ENCODE measurements around the gene PI4K2A.

The PI4K2A gene

DNA sequence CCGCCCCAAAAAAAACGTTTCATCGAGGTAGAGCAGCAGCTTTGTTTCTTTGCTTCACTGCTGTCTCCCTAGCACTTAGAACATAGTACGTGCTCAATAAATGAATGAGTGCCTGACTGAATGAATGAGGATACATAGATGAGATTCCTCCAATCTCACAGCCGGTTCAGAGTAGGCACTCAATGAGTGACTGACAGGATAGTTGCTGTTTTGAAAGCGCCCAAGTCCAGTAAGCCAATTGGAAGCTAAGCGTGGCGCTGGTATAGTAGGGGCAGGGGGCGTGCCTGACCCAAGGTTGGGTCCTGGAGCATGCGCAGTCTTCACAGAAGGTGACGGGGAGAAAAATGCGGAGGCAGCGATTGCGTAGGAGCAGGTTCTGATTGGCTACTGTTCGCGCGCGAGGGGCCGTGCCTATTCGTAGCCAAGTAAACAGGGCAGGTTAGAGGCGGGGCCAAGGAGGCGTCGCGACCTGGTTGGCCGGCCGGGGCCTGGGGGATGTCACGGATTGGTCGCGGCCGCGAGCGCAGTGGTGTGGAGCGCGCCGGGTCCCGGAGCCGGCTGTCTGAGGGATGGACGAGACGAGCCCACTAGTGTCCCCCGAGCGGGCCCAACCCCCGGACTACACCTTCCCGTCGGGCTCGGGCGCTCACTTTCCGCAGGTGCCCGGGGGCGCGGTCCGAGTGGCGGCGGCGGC, at the start of gene PI4K2A:
PI4K2A (plus strand) TSS at position 498 of the 694 bp plus-strand sequence; CDS start at position 570, 72 bp downstream.
- TF ChIP-seq EZH2phosphoT487 (IDR thresholded peaks at IDR 0.05; ENCODE audit: low read depth) = no peak
- TF ChIP-seq, protein P1, sequence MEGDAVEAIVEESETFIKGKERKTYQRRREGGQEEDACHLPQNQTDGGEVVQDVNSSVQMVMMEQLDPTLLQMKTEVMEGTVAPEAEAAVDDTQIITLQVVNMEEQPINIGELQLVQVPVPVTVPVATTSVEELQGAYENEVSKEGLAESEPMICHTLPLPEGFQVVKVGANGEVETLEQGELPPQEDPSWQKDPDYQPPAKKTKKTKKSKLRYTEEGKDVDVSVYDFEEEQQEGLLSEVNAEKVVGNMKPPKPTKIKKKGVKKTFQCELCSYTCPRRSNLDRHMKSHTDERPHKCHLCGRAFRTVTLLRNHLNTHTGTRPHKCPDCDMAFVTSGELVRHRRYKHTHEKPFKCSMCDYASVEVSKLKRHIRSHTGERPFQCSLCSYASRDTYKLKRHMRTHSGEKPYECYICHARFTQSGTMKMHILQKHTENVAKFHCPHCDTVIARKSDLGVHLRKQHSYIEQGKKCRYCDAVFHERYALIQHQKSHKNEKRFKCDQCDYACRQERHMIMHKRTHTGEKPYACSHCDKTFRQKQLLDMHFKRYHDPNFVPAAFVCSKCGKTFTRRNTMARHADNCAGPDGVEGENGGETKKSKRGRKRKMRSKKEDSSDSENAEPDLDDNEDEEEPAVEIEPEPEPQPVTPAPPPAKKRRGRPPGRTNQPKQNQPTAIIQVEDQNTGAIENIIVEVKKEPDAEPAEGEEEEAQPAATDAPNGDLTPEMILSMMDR (IDR thresholded peaks at IDR 0.05; ENCODE audit: low read depth, low read length) = no peak
- H3K4me1 ChIP-seq (ENCODE audit: low read length) = peaks cover 17% of the 10 kb centered on the region
- H3K4me3 ChIP-seq (ENCODE audit: low read length) = peak within 1 kb of the TSS; percentile 99
- peaks cover 7% of the 10 kb centered on the region; the same call in 1 of the 2 replicates for H4K20me1 ChIP-seq (ENCODE audit: insufficient read depth, low read length)
- H2AFZ ChIP-seq (ENCODE audit: low read depth, low read length) = peak within 1 kb of the TSS; percentile 70; the same call in 1 of the 2 replicates
- H3K79me2 ChIP-seq (ENCODE audit: low read length) = peaks cover 36% of the 10 kb centered on the region
- H3K27ac ChIP-seq (ENCODE audit: low read length) = peak within 1 kb of the TSS; percentile 79
- no peaks in the 10 kb centered on the region for H3K27me3 ChIP-seq (ENCODE audit: low read depth, low read length)
- H3K4me2 ChIP-seq (ENCODE audit: low read length) = peak within 1 kb of the TSS; percentile 71
- peak within 1 kb of the TSS; percentile 94 for H3K9ac ChIP-seq (ENCODE audit: low read length)
- H3K9me3 ChIP-seq (ENCODE audit: insufficient read depth, low read length) = no peaks in the 10 kb centered on the region
- peaks cover 13% of the 10 kb centered on the region for H3K36me3 ChIP-seq (replicated peaks; ENCODE audit: low read depth, low read length)

DNA sequence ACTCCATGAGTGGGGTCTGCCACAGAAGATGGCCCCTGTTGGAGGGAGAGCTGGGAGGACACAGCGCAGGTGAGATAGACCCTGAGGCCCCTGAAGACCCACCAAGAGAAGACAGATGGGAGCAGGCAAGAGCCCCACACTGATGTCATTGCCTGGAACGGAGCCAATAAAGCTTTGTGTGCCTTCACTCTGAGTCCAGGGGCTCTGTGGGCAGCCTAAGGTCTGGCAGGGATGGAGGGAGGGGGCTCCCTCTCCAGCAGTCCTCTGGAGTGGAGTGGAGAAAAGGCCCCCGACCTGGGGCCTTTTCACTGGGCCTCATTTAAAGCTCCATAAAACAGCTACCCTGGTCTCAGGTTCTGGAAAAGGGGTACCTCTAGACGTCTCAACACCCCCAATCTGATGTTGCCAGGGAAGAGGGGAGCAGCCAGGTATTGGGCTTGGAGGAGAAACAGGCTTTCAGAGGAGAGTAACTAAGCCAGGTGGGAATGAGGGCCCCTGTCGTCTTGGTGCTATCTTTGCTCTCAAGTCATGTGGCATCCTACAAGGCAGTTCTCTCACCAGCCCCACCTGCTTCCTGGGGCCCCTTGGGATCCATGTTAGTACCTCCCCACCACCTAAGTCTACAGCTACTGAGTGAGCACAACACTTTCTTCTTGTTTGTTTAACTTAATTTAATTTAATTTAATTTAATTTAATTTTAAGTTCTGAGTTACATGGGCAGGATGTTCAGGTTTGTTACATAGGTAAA, 49.5 kb upstream of the PI4K2A start:
- Histone ChIP-seq H3K4me3 (ENCODE audit: low read length) (no peak overlapping the region), H3K4me1 (ENCODE audit: low read length) (no peaks in the 10 kb centered on the region), H3K9me3 (ENCODE audit: insufficient read depth, low read length) (no peaks in the 10 kb centered on the region), H3K27ac (ENCODE audit: low read length) (no peak overlapping the region), H3K27me3 (ENCODE audit: low read depth, low read length) (no peaks in the 10 kb centered on the region), H3K79me2 (ENCODE audit: low read length) (no peaks in the 10 kb centered on the region), H2AFZ (ENCODE audit: low read depth, low read length) (no peak overlapping the region), H4K20me1 (ENCODE audit: insufficient read depth, low read length) (no peaks in the 10 kb centered on the region), H3K36me3 (replicated peaks; ENCODE audit: low read depth, low read length) (no peaks in the 10 kb centered on the region), H3K4me2 (ENCODE audit: low read length) (no peak overlapping the region), H3K9ac (ENCODE audit: low read length) (no peak overlapping the region)
- TF ChIP-seq, protein P1 (IDR thresholded peaks at IDR 0.05; ENCODE audit: low read depth, low read length) = no peak
- TF ChIP-seq EZH2phosphoT487 (IDR thresholded peaks at IDR 0.05; ENCODE audit: low read depth) = no peak

GRCh38 chr10:97593421-97593820, 47.0 kb upstream of the PI4K2A start:
- Histone ChIP-seq H3K79me2 (ENCODE audit: low read length) (no peaks in the 10 kb centered on the region), H3K9ac (ENCODE audit: low read length) (no peak overlapping the region), H3K4me1 (ENCODE audit: low read length) (no peaks in the 10 kb centered on the region), H3K27ac (ENCODE audit: low read length) (no peak overlapping the region), H3K4me2 (ENCODE audit: low read length) (no peak overlapping the region), H4K20me1 (ENCODE audit: insufficient read depth, low read length) (no peaks in the 10 kb centered on the region), H3K4me3 (ENCODE audit: low read length) (no peak overlapping the region), H2AFZ (ENCODE audit: low read depth, low read length) (no peak overlapping the region), H3K9me3 (ENCODE audit: insufficient read depth, low read length) (no peaks in the 10 kb centered on the region), H3K27me3 (ENCODE audit: low read depth, low read length) (no peaks in the 10 kb centered on the region), H3K36me3 (replicated peaks; ENCODE audit: low read depth, low read length) (no peaks in the 10 kb centered on the region)
- TF ChIP-seq, protein P1 (IDR thresholded peaks at IDR 0.05; ENCODE audit: low read depth, low read length) = no peak
- no peak for TF ChIP-seq EZH2phosphoT487 (IDR thresholded peaks at IDR 0.05; ENCODE audit: low read depth)
